Measurements from ENCODE around the gene ABTB1.

DNA sequence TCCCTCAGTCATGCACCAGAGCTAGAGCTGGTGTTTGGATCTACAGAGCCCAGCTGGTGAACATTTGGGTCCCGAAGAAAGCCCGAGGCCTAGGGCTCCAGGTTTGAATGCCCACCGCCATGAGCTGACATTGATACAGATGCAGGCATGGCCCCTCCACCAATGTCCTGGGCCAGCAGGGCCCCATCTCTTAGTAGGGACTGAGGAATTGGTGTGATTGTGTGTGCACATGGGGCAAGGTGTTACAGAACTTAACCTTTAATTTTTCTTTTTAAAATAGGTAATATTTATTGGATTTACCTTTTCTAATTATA lies 32.8 kb upstream of the ABTB1 start:
- TF ChIP-seq, protein P1, sequence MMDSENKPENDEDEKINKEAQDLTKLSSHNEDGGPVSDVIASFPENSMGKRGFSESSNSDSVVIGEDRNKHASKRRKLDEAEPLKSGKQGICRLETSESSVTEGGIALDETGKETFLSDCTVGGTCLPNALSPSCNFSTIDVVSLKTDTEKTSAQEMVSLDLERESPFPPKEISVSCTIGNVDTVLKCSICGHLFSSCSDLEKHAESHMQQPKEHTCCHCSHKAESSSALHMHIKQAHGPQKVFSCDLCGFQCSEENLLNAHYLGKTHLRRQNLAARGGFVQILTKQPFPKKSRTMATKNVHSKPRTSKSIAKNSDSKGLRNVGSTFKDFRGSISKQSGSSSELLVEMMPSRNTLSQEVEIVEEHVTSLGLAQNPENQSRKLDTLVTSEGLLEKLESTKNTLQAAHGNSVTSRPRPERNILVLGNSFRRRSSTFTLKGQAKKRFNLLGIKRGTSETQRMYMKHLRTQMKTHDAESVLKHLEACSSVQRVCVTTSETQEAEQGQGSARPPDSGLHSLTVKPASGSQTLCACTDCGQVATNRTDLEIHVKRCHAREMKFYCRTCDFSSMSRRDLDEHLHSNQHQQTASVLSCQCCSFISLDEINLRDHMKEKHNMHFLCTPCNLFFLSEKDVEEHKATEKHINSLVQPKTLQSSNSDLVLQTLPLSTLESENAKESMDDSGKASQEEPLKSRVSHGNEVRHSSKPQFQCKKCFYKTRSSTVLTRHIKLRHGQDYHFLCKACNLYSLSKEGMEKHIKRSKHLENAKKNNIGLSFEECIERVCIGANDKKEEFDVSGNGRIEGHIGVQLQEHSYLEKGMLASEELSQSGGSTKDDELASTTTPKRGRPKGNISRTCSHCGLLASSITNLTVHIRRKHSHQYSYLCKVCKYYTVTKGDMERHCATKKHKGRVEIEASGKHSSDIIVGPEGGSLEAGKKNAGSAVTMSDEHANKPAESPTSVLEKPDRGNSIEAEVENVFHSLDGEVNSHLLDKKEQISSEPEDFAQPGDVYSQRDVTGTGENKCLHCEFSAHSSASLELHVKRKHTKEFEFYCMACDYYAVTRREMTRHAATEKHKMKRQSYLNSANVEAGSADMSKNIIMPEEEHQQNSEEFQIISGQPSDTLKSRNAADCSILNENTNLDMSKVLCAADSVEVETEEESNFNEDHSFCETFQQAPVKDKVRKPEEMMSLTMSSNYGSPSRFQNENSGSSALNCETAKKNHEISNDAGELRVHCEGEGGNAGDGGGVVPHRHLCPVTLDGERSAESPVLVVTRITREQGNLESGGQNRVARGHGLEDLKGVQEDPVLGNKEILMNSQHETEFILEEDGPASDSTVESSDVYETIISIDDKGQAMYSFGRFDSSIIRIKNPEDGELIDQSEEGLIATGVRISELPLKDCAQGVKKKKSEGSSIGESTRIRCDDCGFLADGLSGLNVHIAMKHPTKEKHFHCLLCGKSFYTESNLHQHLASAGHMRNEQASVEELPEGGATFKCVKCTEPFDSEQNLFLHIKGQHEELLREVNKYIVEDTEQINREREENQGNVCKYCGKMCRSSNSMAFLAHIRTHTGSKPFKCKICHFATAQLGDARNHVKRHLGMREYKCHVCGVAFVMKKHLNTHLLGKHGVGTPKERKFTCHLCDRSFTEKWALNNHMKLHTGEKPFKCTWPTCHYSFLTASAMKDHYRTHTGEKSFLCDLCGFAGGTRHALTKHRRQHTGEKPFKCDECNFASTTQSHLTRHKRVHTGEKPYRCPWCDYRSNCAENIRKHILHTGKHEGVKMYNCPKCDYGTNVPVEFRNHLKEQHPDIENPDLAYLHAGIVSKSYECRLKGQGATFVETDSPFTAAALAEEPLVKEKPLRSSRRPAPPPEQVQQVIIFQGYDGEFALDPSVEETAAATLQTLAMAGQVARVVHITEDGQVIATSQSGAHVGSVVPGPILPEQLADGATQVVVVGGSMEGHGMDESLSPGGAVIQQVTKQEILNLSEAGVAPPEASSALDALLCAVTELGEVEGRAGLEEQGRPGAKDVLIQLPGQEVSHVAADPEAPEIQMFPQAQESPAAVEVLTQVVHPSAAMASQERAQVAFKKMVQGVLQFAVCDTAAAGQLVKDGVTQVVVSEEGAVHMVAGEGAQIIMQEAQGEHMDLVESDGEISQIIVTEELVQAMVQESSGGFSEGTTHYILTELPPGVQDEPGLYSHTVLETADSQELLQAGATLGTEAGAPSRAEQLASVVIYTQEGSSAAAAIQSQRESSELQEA (CRISPR knock-in tag; IDR thresholded peaks at IDR 0.05; ENCODE audit: not compliant biosample characterization), result no peak
- TF ChIP-seq EZH2 (conservative IDR thresholded peaks at IDR 0.05; ENCODE audit: low read depth, low read length) (no peak), ZNF253 (CRISPR knock-in tag; IDR thresholded peaks at IDR 0.05; ENCODE audit: borderline replicate concordance) (no peak), ZNF766 (CRISPR knock-in tag; IDR thresholded peaks at IDR 0.05; ENCODE audit: borderline replicate concordance) (no peak)

Data from HepG2 (cell line).